ENCODE results near the gene PRCP. TPM values are rescaled to one million over a fixed set of nuclear protein-coding genes. Genes with fewer than 3 reads are reported as not detected.

PRCP gene
- total RNA-seq, 1 experiment from 2014 or later: 56.7 TPM

- Histone ChIP-seq H4K8ac (replicated peaks; ENCODE audit: insufficient read length, low read depth, low read length) (no peak overlapping the region), H4K5ac (ENCODE audit: insufficient read length, low read depth, low read length) (no peak overlapping the region)
Observed at GRCh38 chr11:82864268-82864667, 36.0 kb downstream of the PRCP start.

More at GRCh38 chr11:82864268-82864667, 36.0 kb downstream of the PRCP start:
- no peak overlapping the region for H2BK15ac ChIP-seq (ENCODE audit: low read depth, low read length)
- no peak overlapping the region for H3K14ac ChIP-seq (ENCODE audit: insufficient read depth, low read length)
- no peaks in the 10 kb centered on the region for H3K79me1 ChIP-seq (ENCODE audit: insufficient read depth, low read depth, low read length, poor library complexity, severe bottlenecking)
- H3T11ph ChIP-seq (ENCODE audit: low read length): no peak overlapping the region
- no peak overlapping the region for H3K23ac ChIP-seq (ENCODE audit: insufficient read length, low read depth, low read length)
- H2BK20ac ChIP-seq (ENCODE audit: low read depth, low read length, poor library complexity, severe bottlenecking): no peak overlapping the region
- Mint-ChIP-seq H3K9me3 (no peaks in the 10 kb centered on the region), H3K27me3 (ENCODE audit: low read depth) (no peaks in the 10 kb centered on the region), H3K4me1 (peaks cover 2 to 13% of the 10 kb centered on the region in 2 experiments; a peak in 2 of 4 replicates), H3K27ac (peak overlapping the region in 1 of 3 experiments; percentile 31; a peak in 2 of 7 replicates), H3K36me3 (ENCODE audit: insufficient read depth in 1 of 3, low read depth in 3 of 3) (no peaks in the 10 kb centered on the region), H3K4me3 (no peak overlapping the region)
- H3K56ac ChIP-seq (ENCODE audit: insufficient read length, low read depth, low read length): no peak overlapping the region
- H3K27ac ChIP-seq (ENCODE audit: insufficient read length, low read depth, low read length): no peak overlapping the region
- no peak overlapping the region for H2BK5ac ChIP-seq (ENCODE audit: insufficient read length, low read length)
- H2AK5ac ChIP-seq (ENCODE audit: insufficient read length, low read length): no peak overlapping the region
- no CpG with 5 or more reads among the region's 5 CpGs for WGBS (ENCODE audit: extremely low coverage, insufficient read length, low lambda C conversion rate)
- no peaks in the 10 kb centered on the region for H3K79me2 ChIP-seq (ENCODE audit: insufficient read depth, low read length)
- no peak overlapping the region for H2AFZ ChIP-seq (ENCODE audit: low read length)
- H3K4me2 ChIP-seq (ENCODE audit: insufficient read depth, insufficient read length, low read length): no peak overlapping the region
- peak; percentile 78 for TF ChIP-seq CTCF (conservative IDR thresholded peaks at IDR 0.05)
- H3K18ac ChIP-seq (ENCODE audit: insufficient read length, low read depth, low read length): no peak overlapping the region
- DNase-seq: peak; percentile 51
- no peak overlapping the region for H2BK12ac ChIP-seq (ENCODE audit: insufficient read length, low read depth, low read length)
- H2BK120ac ChIP-seq (ENCODE audit: low read depth, low read length, poor library complexity, severe bottlenecking): no peak overlapping the region
- no peak overlapping the region for H3K4ac ChIP-seq (ENCODE audit: low read depth, low read length)
- no peaks in the 10 kb centered on the region for H3K27me3 ChIP-seq (ENCODE audit: insufficient read depth, low read length)
- H3K9ac ChIP-seq (ENCODE audit: extremely low read depth, insufficient read length, low read length): no peak overlapping the region
- no peaks in the 10 kb centered on the region for H3K4me1 ChIP-seq (ENCODE audit: insufficient read depth, low read length)
- H3K9me3 ChIP-seq (ENCODE audit: control insufficient read depth, low read depth, low read length): no peaks in the 10 kb centered on the region
- H4K91ac ChIP-seq (ENCODE audit: insufficient read length, low read depth, low read length): no peak overlapping the region
- no peaks in the 10 kb centered on the region for H3K23me2 ChIP-seq (ENCODE audit: insufficient read length, low read depth, low read length, poor library complexity, severe bottlenecking)
- H4K20me1 ChIP-seq (ENCODE audit: control insufficient read depth, insufficient read depth, insufficient read length): no peaks in the 10 kb centered on the region
